Measurements from ENCODE around the gene CYS1.
"Not testable (repeated sequence)": the region's sequence is repeated elsewhere in the genome, so short reads cannot be mapped to it uniquely, and the experiment has no call there.

Gene CYS1, protein sequence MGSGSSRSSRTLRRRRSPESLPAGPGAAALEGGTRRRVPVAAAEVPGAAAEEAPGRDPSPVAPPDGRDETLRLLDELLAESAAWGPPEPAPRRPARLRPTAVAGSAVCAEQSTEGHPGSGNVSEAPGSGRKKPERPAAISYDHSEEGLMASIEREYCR

DNA sequence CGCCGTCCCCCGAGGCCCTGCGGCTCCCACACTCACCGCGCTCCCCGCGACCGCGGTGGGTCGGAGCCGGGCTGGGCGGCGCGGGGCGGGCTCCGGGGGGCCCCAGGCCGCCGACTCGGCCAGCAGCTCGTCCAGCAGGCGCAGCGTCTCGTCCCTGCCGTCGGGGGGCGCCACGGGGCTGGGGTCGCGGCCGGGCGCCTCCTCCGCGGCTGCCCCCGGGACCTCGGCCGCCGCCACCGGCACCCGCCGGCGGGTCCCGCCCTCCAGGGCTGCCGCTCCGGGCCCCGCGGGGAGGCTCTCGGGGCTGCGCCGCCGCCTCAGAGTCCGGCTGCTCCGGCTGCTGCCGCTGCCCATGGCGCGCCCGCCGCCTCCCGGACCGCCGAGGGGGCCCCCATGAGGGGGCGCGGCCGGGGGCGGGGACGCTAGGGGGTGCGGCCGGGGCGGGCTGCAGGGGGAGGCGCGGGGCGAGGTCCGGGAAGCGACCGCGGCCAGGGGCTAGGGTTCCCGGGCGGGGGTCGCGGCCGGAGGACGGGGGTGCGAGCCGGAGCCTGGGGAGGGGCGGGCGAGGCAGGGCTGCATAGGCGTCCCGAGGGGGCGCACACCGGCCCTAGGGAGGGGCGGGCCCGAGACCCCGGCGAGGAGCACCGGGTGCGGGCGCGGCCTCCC is at the start of gene CYS1:
Gene CYS1, minus strand, starts transcription at position 542 of the 666 bp plus-strand sequence. Its CDS starts 188 bp downstream, at position 354.
- no peak for DNase-seq

DNA sequence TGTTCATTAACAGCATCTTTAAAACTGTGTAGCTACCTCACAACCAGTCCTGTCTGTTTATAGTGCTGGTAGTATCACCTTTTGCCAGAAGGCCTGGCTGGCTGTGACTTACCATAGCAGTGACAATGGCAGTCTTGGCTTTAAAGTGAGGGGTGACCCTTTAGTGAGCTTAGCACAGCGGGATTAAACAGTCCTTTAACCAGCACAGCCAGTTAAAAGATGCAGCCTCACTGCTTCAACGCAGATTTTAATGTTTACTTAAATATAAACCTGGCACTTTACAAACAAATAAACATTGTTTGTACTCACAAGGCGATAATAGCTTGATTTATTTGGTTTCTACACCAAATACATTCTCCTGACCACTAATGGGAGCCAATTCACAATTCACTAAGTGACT is 49.3 kb upstream of the CYS1 start:
- no peak for DNase-seq

DNA sequence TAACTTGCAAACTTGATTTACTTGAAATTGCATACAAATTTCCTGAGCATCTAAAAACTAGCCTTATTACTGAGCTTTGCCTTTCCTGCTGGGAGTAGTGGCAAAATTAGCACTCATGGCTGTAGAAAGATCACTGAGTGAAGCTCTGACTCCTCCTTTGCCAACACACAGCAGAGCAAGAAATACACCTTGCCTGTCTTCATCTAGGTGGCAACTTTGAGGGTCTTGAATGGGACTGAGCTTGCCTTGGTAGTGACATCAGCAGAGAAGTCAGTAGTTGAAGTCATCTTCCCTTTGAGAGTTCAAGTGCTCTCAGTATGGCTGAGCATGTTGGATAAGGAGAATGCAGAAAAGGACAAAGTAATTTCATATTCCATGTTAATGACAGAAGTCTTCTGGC is 48.2 kb upstream of the CYS1 start:
- DNase-seq, result no peak

DNA sequence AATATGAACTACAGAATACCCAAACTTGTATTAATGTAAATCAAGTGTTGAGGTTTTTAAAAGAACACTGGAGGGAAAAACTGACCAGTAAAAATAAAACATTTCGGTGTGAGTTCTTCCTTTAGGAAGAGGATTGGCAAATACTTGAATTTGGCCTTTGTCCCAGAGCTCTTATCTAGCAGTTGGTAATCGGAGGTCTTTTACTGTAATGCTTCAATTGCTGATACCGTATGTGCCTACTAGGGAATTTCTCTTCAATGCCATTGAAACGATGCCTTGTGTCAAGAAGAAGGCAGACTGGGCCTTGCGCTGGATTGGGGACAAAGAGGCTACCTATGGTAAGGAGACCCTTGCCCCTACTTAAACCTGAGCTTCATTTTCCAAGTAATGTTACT is 46.4 kb upstream of the CYS1 start:
- DNase-seq, result no peak

DNA sequence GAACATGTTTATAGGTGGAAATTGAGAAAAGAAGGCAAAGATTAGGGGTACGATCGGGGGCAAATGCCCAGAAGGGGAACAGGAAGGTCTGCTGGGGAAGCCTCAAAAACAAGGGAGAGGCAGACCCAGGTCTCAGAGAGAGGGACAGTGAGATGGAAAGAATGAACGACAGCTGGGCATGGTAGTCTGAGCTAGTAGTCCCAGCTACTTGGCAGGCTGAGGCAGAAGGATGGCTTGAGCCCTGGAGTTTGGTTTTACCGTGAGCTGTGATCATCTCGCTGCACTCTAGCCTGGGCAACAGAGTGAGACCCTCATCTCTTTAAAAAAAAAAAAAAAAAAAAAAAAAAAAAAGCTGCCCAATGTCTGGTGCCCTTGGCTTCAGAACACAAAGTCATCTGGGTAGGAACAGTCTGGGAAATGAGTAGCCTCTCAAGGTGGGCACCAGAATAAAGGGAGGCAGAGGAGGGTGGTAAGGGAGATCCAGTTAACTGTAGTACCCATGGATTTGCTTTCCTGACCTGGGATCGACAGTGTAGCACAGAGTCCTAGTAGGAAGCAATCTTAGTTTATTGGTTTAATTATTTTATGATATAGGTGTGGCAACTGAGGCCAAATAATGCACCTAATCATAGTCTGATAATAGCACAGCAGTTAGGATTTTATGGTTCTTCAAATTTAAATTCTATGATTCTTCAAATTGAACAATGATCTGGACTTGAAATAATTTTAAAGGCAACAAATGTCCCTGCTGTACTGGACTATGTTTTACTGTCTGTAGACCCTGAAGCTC is 45.8 kb upstream of the CYS1 start:
- DNase-seq, result no peak

DNA sequence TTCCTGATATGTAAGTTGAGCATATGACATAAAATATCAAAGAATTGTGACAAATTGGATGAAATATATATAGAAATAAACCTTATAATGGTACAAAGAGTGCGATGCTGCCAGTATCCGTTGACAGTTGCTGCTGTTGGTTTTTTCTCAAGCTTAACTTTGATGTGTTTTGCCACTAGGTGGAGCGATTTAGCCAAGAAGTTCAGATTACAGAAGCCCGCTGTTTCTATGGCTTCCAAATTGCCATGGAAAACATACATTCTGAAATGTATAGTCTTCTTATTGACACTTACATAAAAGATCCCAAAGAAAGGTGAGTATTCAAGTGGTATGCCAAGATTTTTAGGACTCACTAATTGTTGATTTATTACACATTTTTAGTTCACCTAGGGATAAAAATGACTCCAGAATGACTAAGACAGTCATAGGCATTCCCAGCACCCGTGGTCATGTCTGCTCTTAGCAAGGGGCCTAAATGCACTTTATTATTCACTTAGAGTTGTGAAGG is 44.4 kb upstream of the CYS1 start:
- DNase-seq, result peak; percentile 15

DNA sequence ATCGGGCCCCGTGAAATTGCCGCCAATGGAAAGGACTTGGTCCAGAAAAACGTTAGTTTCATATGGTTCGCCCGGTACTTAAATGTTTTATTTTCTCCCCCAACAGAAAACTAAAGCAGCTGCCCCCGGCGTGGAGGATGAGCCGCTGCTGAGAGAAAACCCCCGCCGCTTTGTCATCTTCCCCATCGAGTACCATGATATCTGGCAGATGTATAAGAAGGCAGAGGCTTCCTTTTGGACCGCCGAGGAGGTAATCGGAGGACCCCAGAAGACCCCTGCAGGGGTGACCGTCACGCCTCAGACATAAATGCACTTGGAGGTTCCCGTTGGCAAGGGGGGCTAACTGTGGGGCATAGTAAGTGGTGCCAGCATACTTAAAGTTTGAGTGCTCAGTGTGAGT is 43.1 kb upstream of the CYS1 start:
- no peak for DNase-seq

DNA sequence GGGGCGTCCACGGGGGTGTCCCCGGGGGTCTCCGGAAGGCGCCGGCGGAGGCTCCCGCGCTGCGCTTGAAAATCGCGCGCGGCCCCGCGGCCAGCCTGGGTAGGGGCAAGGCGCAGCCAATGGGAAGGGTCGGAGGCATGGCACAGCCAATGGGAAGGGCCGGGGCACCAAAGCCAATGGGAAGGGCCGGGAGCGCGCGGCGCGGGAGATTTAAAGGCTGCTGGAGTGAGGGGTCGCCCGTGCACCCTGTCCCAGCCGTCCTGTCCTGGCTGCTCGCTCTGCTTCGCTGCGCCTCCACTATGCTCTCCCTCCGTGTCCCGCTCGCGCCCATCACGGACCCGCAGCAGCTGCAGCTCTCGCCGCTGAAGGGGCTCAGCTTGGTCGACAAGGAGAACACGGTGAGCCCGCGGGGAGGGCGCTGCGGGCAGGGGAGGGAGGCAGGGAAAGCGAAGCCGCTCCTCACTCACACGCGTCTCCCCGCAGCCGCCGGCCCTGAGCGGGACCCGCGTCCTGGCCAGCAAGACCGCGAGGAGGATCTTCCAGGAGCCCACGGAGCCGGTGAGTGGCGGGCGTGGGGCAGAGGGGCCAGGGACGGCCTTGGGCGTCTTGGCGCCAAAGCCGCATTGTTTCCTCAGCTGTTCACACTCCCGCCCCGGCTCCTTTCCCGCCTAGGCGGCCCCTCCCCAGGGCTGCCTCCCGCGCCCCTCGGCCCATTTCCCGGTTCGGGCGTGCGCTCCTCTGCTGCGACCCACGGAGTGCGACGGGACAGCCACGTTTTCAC is 42.5 kb upstream of the CYS1 start, which contains the start of gene RRM2:
Gene RRM2, plus strand, starts transcription at position 240 of the 781 bp plus-strand sequence. Its CDS starts 60 bp downstream, at position 300.
- peak; percentile 87 for DNase-seq

DNA sequence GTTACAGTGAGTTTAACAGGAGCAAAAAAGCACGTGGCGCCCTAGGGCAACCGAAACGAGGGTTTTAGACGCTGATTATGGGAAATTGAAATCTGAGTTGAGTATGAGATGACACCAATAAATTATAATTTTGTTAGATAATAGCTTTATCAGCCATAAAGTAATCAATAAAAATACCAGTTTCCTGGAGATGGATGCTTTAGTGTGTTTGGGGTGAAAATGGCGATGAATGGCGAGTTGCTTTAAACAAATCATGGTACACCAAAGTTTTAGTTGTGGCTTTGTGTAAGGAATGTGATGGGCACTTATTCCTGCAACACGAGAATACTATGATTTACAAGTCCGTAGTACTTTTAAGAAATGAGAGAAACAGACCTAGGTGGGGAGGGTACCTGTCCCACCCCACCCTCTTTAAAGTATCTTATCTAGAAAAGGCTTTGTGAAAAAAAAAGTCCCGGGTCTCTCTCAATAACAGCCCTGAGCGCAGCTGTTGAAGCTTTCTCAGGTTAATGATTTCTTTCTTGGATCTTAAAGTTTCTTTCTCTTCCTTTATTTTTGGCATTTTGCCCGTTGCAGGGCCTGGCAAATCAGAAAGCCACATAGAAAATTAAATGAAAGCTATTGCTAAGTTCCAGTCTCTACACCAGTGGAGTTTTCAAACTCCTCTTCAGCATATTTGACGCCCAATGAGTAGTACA is 40.8 kb upstream of the CYS1 start:
- no peak for DNase-seq

DNA sequence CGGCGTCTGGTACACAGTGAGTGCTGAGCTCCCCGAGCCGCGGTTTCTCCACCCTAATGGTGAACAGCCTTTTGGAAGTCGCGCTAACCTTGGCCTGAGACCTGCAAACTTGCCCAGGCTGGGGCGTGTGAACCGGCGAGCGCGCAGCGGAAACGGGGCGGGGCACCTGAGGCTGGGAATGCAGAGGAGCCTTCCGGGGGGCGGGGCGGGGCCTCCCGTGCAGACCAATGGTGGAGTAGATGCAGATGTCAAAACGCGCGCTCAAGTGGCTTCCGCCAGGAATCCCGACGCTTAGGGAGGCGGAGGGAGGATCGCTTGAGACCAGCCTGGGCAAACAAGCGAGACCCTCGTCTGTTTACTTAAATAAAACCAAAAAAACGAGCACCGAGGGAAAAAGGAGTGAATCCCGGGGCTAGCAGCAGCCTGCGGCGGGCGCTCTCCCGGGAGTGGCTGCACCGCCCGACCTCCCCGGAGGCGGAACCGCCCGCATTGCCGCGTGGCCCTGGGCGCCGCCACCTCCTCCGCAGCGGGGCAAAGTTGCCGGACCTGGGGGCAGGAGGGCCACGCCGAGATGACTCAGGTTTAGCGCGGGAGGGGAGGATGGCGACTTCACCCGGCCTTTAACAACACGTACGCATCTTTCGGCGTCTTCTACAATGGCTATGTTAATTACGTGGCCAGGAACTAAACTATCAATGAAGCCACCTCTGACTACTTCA is 40.1 kb upstream of the CYS1 start:
- DNase-seq, result peak; percentile 65

DNA sequence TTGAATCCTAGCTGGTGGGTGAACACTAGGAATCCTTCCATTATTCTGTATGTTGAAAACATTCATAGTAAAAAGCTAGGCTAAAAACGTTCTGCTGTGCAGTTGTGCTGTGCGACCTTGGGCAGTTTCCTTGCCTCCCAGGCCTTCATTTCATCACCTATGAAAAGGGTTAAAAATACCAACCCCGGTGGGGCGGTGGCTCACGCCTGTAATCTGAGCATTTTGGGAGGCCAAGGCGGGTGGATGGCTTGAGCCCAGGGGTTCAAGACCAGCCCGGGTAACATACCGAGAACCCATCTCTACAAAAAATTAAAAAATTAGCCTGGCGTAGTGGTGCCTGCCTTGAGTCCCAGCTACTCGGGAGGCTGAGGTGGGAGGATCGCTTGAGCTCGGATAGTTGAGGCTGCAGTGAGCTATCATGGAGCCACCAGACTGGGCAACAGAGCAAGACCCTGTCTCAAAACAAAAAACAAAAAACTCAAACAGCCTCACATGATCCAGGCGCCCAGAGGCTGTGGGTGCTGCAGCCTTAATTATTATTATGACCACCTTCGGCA is 39.5 kb upstream of the CYS1 start:
- DNase-seq, result no peak

DNA sequence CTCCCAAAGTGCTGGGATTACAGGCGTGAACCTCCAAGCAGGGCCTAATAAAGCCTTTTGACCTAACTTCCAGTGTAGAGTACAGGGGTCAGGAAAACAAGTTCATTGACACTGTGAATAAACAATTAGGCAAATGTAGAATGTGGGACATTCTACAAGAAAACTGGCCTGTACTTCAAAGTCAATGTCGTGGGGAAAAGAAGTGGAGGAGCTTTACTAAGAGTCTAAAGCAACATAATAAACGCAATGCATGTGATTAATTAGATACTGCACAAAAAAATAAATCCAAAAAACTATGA is 38.8 kb upstream of the CYS1 start:
- DNase-seq, result no peak

DNA sequence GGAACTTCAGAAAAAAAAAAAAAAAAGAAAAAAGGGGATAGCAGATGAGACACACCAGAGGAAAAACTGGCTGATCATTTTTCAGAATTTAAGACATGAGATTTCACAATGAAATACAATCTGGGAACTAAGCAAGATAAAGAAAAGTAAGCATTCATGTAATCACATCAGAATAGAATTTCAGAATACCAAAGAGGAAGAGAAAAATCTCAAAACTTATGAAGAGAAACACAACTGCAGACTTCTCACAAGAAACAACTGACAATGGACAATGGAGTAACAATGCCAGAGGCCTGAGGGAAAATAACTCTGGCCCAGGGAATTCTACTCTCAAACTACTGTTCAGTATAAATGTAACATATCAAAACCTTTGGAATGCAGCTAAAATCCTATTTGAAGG is 29.1 kb upstream of the CYS1 start:
- DNase-seq, result no peak

DNA sequence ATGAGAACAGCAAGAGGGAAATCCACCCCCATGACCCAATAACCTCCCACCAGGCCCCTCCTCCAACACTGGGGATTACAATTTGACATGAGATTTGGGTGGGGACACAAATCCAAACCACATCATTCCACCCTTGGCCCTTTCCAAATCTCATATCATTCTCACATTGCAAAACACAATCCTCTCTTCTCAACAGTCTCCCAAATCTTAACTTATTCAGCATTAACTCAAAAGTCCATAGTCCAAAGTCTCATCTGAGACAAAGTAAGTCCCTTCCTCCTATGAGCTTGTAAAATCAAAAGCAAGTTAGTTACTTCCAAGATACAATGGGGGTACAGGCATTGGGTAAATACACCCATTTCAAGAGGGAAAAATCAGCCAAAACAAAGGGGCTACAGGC is 24.7 kb upstream of the CYS1 start:
- not testable (repeated sequence) for DNase-seq

DNA sequence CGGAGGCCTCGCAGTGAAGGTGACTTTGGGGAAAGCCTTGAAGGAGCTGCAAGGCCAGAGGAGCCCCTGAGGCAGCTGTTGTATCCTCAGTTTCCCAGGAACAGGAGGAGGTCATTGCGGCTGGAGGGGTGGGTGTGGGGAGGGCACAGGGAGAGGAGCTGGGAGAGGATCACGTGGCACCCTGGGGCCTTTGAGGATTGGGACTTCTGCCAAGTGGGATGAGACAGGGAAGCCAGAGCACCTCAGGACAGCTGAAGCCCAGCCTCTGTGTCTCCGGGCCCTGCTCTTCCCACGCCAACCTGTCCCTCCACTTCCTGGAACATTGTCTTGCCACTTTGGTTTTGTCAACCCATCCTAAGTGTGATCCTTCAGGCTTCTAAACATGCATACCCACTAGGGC is 23.0 kb upstream of the CYS1 start:
- no peak for DNase-seq

DNA sequence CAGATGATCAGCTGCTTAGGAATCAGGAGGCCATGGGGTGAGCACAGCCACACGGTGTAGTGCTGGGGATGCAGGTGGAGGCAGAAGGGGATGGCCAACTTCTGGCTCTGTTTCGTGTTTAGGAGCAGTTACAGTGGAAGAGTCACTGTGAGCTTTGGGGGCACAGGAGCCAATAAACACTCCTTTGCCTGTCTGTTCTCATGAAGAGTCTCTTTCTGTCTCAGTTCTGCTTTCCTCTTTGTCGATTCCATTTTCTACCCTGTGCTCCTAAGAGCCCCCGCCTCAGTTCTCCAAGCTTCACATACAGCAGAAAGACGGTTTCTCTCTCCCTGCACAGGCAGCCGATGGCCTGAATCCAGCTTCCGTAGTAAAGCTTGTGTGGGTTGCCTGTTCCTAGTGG is 21.3 kb upstream of the CYS1 start:
- no peak for DNase-seq

DNA sequence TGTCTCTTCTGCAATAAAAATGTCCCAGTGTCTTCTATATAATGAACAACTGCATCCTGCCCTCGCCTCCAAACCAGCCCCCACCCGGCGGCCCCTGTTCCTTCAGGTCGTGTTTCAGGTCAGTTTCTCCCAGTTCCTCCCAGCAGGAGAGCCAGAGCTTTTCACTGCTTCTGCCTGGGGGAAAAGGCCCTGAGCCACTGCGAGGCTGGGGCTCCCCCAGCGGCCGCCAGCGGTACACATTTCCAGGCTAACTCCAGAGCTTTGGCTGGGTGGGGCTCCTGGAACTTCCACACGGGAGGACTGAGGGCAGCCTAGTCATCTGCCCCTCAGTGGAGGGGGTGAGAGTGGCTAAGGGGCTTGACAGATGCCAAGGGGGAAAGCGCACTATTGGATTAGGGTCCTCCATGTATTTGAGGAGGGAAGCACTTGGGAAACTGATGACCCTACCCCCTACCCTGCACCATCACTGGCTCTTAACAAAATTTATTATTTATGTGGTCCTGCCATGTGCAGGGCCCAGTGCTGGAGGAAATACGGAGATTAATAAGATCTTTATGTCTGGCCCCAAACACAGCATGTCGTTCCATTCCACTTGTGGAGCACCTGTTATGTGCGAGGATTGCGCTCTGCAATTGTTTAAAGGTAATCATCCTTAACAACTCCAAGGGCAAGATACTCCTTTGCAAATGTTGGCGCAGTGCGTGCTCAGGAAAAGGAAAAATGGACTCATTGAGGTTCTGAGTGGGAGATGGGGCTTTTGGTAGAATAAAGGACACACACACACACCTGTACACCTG is 17.3 kb upstream of the CYS1 start:
- DNase-seq, result no peak

DNA sequence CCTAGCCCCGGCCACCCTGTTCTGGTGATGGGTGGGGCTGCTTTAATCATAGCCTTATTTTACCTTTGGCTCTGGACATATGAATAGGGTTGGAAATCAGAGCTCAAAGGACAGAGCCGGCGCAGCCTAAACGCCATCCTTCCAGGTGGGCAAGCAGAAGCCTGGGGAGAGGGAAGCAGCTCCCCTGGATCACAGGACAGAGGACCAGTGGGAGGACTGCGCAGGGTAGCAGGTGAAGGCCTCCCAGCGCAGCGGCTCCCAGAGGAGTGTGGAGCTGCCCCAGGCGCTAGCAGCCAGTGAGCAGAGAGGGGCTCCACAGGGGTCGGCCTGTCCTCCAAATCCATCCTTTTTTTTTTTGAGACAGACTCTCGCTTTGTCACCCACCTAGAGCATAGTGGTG is 16.4 kb upstream of the CYS1 start:
- DNase-seq, result no peak

DNA sequence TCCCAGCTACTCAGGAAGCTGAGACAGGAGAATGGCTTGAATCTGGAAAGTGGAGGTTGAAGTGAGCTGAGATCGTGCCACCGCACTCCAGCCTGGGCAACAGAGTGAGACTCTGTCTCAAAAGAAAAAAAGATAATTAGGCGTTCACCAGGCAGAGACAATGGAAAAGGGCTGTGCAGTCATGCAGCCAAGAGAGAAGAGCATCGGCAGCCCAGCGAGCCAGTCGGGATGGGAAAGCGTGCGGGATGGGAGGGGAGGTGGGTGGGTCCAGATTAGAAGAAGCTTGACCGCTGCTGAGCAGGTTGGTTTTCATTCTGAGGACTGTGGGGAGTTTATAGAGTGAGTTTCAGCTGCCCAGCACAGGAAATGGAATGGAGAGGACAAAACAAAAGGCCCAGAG is 15.0 kb upstream of the CYS1 start:
- DNase-seq, result no peak

DNA sequence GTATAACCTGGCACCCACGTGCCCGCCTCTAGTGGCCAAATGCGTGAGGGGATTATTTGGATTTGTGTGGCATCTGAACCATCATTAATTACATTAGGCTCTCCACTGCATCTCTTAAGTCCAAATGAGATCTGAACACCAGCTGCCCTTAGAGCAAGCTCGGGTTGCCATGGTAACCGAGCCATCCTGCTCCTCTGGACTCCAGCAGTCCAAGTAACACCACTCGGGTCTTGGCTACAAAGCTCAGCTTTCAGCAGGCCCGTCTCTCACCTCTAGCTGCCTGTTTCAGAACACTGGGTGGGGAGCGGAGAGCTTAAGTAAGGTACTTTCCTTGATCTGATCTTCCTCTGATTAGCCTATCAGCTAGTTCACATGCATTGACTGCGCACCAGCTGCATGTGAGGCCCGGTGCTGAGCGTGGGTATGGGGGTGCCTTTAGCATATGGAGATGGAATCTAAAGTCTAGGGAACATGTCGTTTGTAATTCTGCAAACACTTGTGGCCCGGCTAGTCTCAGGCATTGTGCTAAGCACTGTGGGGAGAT is 14.1 kb upstream of the CYS1 start:
- DNase-seq, result no peak

DNA sequence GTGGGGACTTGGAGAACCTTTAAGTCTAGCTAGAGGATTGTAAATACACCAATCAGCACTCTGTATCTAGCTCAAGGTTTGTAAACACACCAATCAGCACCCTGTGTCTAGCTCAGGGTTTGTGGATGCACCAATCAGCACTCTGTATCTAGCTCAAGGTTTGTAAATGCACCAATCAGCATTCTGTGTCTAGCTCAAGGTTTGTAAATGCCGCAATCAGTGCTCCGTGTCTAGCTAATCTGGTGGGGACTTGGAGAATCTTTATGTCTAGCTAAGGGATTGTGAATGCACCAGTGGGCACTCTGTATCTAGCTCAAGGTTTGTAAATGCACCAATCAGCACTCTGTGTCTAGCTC is 11.7 kb upstream of the CYS1 start:
- DNase-seq, result not testable (repeated sequence)

Measured in NCI-H1436 treated with DMSO at 0.1 percent for 48 hours (cell line).